GM19035 (cell line): Measurements from ENCODE around the gene TIMP3.
"Not testable (repeated sequence)": the region's sequence is repeated elsewhere in the genome, so short reads cannot be mapped to it uniquely, and the experiment has no call there.

ENCODE experiments used
- ATAC-seq: cut with Tn5 transposase; IDR thresholded peaks from one replicate; pipeline ENCODE4 v1.9.1; 2021; ENCODE audit not compliant: unreplicated experiment

Gene TIMP3

DNA sequence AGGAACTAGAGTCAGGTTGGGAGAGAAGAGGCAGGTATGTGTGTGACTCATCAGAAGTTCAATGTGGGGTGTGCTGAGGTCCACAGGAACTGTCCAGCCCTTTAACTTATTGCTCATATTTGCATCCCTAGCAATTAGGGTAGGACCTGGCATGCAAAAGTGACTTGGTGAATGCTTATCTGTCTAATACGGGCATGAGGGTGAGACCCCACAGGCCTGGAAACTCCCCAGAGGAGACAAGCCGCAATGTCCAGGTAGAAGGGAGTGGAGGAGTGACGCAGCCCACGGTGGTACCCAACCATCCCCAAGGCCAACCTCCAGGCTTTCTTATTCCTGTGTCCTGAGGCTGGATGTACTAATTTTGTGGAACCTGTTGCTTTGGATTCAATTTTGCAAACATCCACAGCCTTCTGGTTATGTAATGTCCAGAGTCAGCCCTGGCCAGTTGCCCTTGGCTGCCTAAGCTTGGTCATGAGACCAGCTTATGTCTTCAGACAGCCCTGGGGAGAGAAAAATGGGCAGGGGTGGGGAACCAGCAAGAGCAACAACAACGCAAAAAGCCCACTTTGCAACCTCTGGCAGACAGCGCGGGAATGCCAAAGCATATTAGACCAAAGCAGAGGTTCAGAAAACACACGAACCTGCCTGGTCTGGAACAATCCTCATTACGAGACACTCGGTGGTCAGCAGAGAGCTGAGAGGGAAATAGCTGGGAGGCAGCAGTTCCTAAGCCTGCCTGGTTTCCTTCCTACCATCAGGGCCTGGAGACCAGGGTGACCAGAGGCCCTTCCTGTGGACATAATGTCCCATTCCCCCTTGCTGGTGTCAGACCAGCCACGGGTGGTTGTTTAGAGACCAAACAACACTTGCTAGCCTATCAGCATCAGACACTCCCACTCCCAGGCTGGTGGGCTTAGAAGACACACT is 49.3 kb downstream of the TIMP3 start:
- no peak for ATAC-seq

DNA sequence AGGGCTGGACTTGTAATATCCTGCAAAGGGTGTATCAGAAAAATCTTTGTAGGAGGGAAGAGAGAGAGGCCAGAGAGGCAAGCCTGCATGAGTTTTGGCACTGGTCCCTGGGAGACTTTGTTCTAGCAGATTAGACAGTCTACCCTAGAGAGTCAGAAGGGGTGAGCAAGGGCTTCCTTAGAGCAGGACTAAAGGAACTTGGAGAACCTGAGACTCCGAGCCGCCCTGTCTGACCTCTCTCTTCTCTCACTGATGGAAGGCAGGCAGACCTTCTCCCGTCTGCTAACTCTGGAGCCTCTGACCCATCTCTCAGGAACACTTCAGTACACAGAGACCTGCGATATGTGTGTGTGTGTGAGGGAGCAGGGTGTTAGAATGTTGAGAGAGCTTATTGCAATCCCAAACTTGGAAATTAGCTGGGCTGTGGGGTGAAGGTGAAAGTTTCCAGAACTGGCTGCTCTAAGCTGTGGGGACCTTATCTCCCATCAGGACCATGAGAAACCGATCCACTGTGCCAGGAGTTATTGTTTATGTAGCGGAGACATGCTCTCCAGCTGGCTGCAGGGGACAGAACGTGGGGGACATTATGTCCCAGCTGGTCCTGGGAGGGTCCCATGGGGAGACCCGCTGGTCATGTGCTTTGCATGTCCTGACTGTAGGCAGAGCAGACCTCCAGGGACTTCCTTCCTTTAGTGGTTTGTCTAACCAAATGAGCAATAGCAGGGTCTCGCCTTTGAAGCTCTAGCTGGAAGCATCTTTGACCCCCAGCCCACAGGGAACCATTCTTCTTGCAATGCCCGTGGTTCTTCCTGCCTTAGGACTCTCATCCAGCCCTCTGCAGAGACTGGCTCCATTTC is 51.1 kb downstream of the TIMP3 start:
- no peak for ATAC-seq

DNA sequence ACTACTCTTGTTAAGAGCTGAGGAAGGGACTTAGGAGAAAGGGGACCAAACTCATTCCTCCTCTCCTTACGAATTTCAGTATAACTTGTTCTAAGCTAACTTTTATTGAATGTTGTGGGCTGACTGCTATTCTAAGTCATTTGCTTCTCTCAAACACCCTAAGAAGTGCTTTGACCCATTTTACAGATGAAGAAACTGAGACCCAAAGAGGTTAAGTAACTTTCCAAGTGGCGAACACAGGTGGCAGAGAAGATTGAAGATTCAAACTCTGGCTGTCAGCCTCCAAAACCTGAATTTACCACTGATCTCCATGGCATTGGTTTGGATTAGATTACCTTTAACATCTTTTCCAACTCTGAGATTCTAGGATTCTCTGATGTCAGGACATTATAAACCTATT is 52.2 kb downstream of the TIMP3 start:
- no peak for ATAC-seq

DNA sequence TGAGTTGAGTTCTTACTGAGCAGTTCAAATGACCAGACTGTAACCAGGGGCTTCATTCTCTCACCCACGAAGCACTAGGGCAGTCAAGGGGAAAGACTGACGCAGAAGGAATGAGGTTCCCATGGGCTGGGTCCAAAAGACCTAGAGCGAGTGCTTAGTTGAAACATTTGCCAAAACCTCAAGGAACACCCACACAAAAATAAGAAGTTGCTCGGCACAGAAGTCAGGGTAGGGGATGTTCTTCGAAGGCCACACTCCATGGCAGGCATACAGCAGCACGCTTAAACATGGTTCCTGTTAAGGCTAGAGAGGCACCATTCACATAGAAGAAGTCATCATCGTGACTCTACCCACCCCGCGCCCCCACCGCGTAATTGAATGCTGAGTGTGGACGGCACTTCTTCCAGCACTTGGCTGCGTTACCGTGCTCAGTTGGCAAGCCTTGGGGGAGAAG is 52.9 kb downstream of the TIMP3 start:
- ATAC-seq: no peak

DNA sequence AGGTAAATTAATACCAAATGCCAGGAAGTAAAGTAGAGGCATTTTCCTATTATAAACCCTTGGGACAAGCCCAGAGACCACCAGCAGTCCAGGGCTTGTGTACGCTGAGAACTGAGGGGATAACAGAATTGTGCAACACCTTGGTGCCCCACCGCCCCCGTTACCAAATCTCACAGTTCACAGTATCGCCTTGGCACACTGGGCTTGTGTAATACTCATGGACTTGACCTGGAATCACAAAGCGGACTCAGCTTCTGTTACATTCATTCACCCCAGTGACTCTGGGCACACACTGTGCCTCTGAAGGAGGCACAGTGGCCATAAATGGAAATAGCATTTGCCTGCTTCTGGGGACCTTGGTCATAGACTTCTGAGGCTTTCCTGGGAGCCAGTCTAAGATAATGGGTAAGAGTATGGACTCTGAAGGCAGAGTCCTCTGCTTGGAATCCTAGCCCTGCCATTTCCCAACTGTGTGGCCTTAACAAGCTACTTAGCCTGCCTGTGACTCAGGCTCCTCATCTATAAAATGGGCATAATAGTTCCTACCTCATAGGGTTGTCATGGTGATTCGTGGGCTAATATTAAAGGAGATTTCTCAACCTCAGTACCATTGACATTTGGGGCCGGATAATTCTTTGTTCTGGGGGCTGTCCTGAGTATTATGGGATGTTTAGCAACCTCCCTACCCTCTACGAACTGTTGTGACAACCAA is 53.7 kb downstream of the TIMP3 start:
- no peak for ATAC-seq

DNA sequence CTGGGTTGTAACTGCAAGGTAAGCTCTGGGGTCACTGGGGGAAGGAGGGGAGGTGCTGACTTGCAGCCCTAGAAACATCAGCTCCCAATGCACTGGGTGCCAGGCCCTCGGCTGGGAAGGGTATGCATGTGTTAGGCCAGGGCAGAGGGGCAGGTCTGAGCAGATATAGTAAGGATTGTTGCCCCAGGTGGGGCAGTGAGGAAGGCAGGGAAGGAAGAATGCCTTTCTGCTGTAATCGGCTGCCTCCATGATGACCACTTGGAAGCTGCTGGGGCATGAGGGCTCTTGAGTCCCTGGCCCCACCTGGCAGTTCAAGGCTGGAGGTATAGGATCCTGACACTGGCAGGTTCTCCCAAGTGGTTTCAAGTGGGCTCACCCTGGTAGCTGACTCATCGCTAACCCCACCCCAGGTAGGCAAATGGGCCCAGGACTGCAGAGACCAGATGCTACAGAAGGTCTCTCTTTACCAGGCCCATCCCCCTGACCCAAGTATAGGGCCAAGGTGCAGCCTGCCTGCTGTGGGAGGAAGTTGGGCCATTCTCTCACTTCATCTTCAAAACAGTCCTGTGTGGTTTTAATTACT is 56.7 kb downstream of the TIMP3 start:
- ATAC-seq: no peak

DNA sequence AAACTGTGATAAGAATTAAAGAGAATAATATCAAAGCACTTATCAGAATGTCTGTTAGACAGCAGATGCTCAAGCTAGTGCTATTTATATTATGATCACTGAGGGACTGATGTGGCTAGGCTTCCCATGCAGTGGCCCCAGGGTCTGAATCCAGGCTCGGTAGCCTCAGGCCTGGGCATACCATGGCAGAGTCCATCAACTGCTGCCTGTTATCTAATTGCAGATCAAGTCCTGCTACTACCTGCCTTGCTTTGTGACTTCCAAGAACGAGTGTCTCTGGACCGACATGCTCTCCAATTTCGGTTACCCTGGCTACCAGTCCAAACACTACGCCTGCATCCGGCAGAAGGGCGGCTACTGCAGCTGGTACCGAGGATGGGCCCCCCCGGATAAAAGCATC is 57.5 kb downstream of the TIMP3 start:
- ATAC-seq: no peak

DNA sequence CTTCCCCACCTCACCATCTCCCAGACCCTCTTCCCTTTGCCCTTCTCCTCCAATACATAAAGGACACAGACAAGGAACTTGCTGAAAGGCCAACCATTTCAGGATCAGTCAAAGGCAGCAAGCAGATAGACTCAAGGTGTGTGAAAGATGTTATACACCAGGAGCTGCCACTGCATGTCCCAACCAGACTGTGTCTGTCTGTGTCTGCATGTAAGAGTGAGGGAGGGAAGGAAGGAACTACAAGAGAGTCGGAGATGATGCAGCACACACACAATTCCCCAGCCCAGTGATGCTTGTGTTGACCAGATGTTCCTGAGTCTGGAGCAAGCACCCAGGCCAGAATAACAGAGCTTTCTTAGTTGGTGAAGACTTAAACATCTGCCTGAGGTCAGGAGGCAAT is 58.2 kb downstream of the TIMP3 start:
- ATAC-seq: no peak

DNA sequence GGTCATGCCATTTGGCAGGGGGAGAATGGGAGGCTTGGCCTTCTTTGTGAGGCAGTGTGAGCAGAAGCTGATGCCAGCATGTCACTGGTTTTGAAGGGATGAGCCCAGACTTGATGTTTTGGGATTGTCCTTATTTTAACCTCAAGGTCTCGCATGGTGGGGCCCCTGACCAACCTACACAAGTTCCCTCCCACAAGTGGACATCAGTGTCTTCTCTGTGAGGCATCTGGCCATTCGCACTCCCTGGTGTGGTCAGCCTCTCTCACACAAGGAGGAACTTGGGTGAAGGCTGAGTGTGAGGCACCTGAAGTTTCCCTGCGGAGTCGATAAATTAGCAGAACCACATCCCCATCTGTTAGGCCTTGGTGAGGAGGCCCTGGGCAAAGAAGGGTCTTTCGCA is 59.8 kb downstream of the TIMP3 start:
- ATAC-seq: no peak

DNA sequence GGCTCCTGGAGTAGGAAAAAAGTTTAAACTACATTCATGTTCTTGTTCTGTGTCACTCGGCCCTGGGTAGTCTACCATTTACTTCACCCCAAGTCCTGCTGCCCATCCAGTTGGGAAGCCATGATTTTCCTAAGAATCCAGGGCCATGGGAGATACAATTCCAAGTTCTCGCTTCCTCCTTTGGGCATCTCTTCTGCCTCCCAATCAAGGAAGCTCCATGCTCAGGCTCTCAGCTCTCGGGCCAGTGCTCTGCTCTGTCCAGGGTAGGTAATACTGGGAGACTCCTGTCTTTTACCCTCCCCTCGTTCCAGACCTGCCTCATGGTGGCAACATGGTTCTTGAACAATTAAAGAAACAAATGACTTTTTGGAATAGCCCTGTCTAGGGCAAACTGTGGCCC is 60.6 kb downstream of the TIMP3 start:
- ATAC-seq: no peak

DNA sequence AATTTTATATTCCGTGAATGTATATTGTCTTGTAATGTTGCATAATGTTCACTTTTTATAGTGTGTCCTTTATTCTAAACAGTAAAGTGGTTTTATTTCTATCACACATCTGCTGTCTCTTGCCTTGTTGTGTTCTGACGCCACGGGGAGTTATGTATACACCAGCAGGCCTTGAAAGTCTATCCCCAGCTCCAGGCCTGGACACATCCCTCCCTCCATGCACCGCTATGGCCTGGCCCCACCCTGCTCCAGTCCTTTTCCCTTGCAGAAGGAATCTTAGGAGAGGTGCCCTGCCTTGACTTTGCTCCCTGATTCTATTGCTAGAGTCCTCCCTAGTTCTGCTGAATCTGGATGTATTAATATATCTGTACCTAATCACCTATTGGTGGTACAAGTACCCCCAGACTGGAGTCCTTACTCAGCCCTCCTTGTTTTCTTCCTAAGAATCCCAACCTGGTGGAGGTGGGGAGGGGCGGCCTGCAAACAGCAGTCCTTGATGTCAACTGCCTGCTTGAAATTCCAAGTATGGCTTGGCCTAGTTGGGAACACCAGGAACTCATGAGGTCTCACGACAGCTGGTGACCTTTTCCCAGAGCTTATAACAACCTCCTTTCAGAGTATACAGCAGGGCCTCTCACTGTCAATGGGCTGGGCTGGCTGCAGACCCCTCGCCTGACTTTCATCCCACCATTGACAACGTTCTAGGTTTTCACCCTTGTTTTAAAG is 61.6 kb downstream of the TIMP3 start:
- ATAC-seq: no peak

DNA sequence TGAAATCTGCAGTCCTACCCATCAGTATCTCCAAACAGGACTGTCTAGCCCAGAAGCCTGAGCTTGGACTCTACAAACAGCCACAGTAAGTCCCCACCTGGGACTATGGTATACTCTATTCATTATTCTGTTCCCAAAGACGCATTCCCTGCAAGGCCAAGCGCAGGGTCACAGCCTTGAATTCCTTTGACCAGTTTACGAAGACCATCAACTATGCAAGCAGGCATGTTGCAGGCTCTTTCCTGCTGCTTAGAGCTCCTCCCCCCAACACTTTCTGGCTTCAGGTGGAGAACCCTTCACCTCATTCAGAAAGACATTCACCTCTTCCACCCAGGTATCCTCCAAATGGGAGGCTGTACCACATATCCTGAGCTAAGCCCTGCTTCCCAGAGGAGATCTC is 62.5 kb downstream of the TIMP3 start:
- ATAC-seq: no peak

DNA sequence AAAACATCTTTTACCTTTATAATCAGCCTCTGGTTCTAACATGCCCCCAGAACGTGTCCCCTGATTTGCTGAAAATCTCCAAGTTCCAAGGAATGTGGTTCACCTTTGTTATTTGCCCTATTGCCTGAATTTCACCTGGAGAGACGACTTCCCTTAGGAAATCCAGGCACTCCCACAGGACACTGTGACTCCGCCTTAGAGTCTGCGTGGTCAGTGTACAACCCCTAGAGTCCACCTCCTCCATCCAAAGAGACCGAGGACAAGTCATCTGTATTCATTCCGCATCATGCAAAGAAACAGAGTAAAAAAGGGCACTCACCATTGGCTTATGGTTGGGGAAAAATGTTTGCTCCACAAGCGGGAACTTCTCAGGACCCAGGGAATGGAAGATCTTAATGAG is 63.1 kb downstream of the TIMP3 start:
- ATAC-seq: no peak

DNA sequence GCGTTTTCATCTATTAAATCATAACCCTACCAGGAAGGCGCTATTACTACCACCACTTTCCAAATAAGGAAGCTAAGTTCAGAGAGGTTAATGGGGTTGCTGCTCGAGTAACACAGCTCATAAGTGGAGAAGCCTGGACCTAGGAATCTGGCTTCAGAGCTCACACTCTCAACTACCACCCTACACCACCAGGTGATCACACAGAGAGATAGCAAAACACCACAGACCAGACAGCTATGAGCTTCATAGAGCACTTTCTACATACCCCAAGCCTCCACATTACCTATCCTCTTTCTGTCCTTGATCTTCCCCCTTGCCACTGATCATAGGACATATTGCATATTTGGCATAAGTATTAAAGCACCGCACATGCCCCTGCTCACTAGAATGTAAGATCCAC is 65.4 kb downstream of the TIMP3 start:
- no peak for ATAC-seq

DNA sequence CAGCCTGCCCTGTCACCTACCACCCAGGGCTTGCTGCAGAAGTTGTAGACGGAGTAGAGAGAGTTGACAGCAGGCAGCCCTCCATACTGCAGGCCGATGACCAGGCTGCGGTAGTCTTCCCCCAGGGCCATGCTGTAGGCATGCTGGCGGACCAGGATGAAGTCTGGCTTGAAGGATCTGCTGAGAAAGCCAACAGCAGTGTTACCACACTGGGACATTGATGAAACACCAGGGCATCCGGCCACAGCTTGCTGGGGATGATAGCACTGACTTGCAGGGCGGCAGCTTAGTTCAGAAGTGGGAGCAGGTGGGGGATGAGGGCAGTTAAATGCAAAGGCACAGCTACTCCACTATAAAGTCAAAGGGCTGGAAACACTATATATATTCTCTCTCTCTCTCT is 67.4 kb downstream of the TIMP3 start:
- ATAC-seq: no peak

DNA sequence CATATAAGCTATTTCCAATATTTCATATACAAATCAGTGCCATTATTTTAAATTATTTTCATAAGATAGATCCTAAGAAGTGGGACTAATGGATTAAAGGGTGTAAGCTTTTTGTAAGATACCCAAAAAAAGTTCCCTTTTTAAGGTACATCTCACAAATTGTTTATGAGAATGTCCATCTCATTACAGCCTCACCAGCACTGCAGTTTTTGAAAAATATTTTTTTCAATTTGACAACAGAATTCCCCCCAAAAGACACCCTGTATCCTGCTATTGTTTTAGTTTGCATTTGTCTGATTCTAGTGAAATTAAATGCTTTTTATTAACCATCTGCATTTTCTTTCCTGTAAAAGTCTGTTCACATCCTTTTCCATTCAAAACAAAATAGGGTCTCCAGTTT is 69.0 kb downstream of the TIMP3 start:
- no peak for ATAC-seq

DNA sequence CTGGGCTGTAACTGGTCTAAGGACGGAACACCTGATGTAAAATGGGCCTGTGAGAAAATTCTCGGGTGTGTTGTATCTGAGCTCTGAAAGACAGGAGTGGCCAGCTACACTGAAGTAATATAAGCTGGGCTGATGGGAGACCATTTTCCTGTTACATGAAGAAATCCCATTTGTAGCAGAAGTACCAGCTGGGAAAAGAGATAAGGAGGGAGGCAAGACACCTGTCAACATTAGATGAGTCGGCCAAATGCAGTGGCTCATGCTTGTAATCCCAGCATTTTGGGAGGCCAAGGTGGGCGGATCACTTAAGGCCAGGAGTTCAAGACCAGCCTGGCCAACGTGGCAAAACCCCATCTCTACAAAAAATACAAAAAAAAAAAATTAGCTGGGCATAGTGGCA is 72.1 kb downstream of the TIMP3 start:
- ATAC-seq: not testable (repeated sequence)

DNA sequence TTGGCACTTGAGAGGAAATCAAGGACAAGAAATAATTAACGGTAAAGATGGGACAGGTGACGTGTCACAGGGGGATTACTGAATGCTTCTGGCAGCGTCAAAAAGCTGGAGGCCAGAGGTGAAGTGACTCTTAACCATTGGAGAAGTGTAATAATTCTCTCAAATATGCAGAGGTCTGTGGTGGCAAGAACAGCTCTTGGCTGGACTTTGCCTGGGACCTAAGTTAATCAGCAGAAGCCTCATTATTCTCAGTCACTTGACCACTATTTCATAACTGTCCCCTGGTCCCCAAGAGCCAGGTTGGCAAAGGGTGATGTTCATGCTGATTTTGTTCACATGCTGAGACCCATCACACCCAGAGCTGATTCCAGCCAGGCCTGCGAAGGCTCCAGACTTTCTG is 72.9 kb downstream of the TIMP3 start:
- no peak for ATAC-seq

DNA sequence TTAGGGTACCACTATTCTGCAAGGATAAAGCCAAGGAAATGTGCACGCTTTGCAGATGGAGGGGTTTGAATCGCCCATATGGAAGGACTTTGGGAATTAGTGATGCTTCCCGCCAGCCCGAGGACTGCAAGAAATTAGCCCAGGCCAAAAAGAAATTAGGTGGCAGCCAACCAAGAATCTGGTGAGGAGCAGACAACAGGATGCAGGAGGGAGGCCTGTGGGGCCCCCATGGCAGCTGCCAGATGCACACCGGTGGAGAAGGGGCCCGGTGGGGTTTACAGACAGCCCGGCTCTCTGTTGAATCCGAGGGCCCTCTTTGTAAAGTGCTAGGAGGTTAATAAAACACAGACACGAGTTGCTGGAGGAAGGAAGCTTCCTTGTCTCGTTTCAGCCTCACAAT is 73.5 kb downstream of the TIMP3 start:
- ATAC-seq: no peak

DNA sequence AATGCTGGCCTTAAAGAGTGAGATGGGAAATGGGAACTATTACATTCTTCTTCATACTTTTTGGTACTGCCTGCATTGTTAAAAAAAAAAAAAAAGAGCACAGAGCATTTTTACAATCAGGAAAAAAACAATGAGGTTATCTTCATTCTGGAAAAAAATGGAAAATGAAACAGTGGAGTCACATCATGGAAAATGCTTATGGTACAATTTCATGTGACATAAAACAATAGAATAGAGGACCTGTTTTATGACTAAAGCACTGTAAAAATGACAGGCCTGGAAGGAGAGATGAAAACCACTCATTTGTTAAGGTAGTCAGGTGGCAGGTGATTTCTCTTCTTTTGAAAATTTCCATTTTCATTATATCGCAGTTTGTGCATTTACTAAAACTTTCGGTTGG is 75.0 kb downstream of the TIMP3 start:
- no peak for ATAC-seq
